OCI-LY7 (cell line): ENCODE data around the gene MAT2B. TPM values are rescaled to one million over a fixed set of nuclear protein-coding genes. Genes with fewer than 3 reads are reported as not detected.

Experiments used
- BruUV-seq: library from RNA; stranded (reverse); fragments of 400-500 nt; replicated peaks from 2 replicates; lab custom pipeline; 2021; lab: Mats Ljungman, UMichigan
- CTCF ChIA-PET: fragments of 300-600 bp; sonication (Branson Sonifier 250); formaldehyde crosslinking; loops from one replicate; lab custom pipeline; 2022; ENCODE audit warnings: antibody characterized with exemption; ENCODE audit not compliant: unreplicated experiment; lab: Charles Lee
- POLR2A ChIA-PET: fragments of 300-600 bp; sonication (Branson Sonifier 250); formaldehyde crosslinking; loops from one replicate; lab custom pipeline; 2022; ENCODE audit warnings: antibody characterized with exemption; lab: Charles Lee
- DNase-seq: peaks from one replicate; pipeline ENCODE4 v3.0.0-alpha.2; 2015; ENCODE audit warnings: low spot score
- H2AFZ ChIP-seq: fragments of 200-600 bp; sonication (generic), shearing (Covaris generic); 2 replicates; pipeline ENCODE4 v1.6.1; 2014; ENCODE audit warnings: mild to moderate bottlenecking, antibody characterized with exemption, low read length, moderate library complexity
- H3K27ac ChIP-seq: fragments of 200-600 bp; sonication (generic); 2 replicates; pipeline ENCODE4 v1.5.1; 2014; ENCODE audit warnings: mixed run types, low read depth, mild to moderate bottlenecking, moderate library complexity, low read length, inconsistent platforms; ENCODE audit not compliant: poor library complexity, severe bottlenecking
- H3K36me3 ChIP-seq: fragments of 200-600 bp; sonication (generic); 2 replicates; pipeline ENCODE4 v1.6.1; 2014; ENCODE audit warnings: mild to moderate bottlenecking, antibody characterized with exemption, low read length, moderate library complexity, mixed read lengths; ENCODE audit not compliant: insufficient read depth
- H3K4me1 ChIP-seq: fragments of 200-600 bp; sonication (generic); 2 replicates; pipeline ENCODE4 v1.5.1; 2014; ENCODE audit warnings: mild to moderate bottlenecking, low read length; ENCODE audit not compliant: insufficient read depth, poor library complexity, severe bottlenecking
- H3K4me2 ChIP-seq: fragments of 200-600 bp; sonication (generic); 2 replicates; pipeline ENCODE4 v1.6.1; 2014; ENCODE audit warnings: mild to moderate bottlenecking, low read length
- H3K4me3 ChIP-seq: fragments of 200-600 bp; sonication (generic); 2 replicates; pipeline ENCODE4 v1.5.1; 2014; ENCODE audit warnings: mild to moderate bottlenecking, low read depth, low read length; ENCODE audit not compliant: poor library complexity, severe bottlenecking
- H3K79me2 ChIP-seq: fragments of 200-600 bp; sonication (generic); 2 replicates; pipeline ENCODE4 v1.6.1; 2016; ENCODE audit warnings: low read depth, mild to moderate bottlenecking, low read length, moderate library complexity, mixed read lengths; ENCODE audit not compliant: insufficient read depth
- H3K9me2 ChIP-seq: fragments of 200-600 bp; sonication (generic); 2 replicates; pipeline ENCODE4 v1.6.1; 2016; ENCODE audit warnings: mild to moderate bottlenecking, low read length, mixed read lengths; ENCODE audit not compliant: insufficient read depth
- H3K9me3 ChIP-seq: fragments of 200-600 bp; sonication (generic); 2 replicates; pipeline ENCODE4 v1.6.1; 2014; ENCODE audit warnings: mild to moderate bottlenecking, mixed run types, low read length, mixed read lengths
- H4K20me1 ChIP-seq: fragments of 200-600 bp; sonication (generic); 2 replicates; pipeline ENCODE4 v1.6.1; 2014; ENCODE audit warnings: mild to moderate bottlenecking, antibody characterized with exemption, low read length, moderate library complexity, mixed read lengths; ENCODE audit not compliant: insufficient read depth
- EZH2phosphoT487 ChIP-seq: fragments of 200-600 bp; sonication (generic); IDR thresholded peaks from 2 replicates; pipeline ENCODE4 v1.6.1; 2018; ENCODE audit warnings: low read depth, borderline replicate concordance, mild to moderate bottlenecking, mixed run types, antibody characterized with exemption, low read length, moderate library complexity, mixed read lengths
- intact Hi-C: fragments of 100-400 bp; cut with micrococcal nuclease; formaldehyde crosslinking; loops from one replicate; pipeline ENCODE4 v1.10.0; 2022; ENCODE audit not compliant: unreplicated experiment
- total RNA-seq, 2 experiments: library from RNA; depleted of rRNA in 1 of 2; stranded (reverse); fragments of >200 nt in 1 of 2; shearing (Covaris generic) in 1 of 2; gene quantifications; 2 replicates each; pipeline ENCODE4 v1.2.3, GENCODE V29; 2014 to 2022
- TF ChIP-seq, protein P1 (sequence below): fragments of 200-600 bp; sonication (generic); conservative IDR thresholded peaks from 2 replicates; pipeline ENCODE4 v1.5.1; 2014; ENCODE audit warnings: mild to moderate bottlenecking, antibody characterized with exemption, low read length, moderate library complexity, mixed read lengths

MAT2B gene
- total RNA-seq, 2 experiments from 2014 or later, result 35.0 to 52.5 TPM

DNA sequence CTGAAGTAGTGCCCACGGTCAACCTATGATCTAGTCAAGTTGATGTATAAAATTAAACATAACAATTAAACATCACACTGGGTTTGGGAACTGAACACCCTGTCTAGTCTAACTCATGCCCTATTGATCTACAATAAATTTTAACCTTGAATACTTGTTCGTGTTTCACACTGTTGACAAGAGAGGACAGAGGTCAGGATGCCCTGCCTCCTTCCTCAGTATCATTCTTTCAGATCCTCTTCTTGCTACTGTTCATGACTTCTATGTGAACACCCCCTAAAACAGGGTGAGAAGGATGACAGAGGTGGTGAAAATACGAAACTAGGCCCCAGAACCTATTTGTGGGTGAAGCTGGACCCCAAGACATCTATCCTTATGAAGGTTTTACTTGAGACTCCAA lies 8.1 kb upstream of the MAT2B start:
- Histone ChIP-seq H3K4me3 (no peak overlapping the region), H3K4me1 (peaks cover 7% of the 10 kb centered on the region), H2AFZ (peak overlapping the region; percentile 28; the same call in 1 of the 2 replicates), H3K27ac (no peak overlapping the region), H4K20me1 (no peaks in the 10 kb centered on the region), H3K9me2 (no peaks in the 10 kb centered on the region), H3K4me2 (no peak overlapping the region), H3K36me3 (peaks cover 21% of the 10 kb centered on the region), H3K9me3 (no peaks in the 10 kb centered on the region), H3K79me2 (no peaks in the 10 kb centered on the region)
- POLR2A ChIA-PET, result interaction anchor here (1.0 to 1.1 kb wide), 4 partner anchors 8 to 39 kb away, joined by 3 to 4 read pairs (median 4); no protein-coding TSS in a partner anchor
- TF ChIP-seq EZH2phosphoT487, result no peak
- TF ChIP-seq, protein P1, sequence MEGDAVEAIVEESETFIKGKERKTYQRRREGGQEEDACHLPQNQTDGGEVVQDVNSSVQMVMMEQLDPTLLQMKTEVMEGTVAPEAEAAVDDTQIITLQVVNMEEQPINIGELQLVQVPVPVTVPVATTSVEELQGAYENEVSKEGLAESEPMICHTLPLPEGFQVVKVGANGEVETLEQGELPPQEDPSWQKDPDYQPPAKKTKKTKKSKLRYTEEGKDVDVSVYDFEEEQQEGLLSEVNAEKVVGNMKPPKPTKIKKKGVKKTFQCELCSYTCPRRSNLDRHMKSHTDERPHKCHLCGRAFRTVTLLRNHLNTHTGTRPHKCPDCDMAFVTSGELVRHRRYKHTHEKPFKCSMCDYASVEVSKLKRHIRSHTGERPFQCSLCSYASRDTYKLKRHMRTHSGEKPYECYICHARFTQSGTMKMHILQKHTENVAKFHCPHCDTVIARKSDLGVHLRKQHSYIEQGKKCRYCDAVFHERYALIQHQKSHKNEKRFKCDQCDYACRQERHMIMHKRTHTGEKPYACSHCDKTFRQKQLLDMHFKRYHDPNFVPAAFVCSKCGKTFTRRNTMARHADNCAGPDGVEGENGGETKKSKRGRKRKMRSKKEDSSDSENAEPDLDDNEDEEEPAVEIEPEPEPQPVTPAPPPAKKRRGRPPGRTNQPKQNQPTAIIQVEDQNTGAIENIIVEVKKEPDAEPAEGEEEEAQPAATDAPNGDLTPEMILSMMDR, result no peak
- CTCF ChIA-PET, result no interaction called here
- intact Hi-C loops, result no loop called here
- BruUV-seq, result no TSS peak
- DNase-seq, result no peak

DNA sequence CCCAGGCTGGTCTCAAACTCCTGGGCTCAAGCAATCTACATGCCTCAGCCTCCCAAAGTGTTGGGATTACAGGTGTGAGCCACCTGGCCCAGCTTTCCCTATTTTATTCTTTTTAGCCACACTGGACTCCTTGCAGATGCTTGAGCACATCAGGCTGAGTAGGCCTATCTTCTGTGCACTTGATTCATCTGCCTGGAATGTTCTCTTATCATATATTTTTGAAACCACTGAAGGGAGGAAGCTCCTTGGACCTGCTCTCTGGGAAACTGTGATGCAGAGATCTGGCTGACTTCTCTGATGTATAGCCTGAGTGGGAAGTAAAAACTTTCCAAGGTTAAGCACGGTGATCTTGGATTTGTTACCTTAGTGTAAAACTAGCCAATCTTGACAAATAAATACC lies 6.5 kb upstream of the MAT2B start:
- TF ChIP-seq, protein P1, result no peak
- no peak for TF ChIP-seq EZH2phosphoT487
- intact Hi-C loops, result no loop called here
- no peak for DNase-seq

DNA sequence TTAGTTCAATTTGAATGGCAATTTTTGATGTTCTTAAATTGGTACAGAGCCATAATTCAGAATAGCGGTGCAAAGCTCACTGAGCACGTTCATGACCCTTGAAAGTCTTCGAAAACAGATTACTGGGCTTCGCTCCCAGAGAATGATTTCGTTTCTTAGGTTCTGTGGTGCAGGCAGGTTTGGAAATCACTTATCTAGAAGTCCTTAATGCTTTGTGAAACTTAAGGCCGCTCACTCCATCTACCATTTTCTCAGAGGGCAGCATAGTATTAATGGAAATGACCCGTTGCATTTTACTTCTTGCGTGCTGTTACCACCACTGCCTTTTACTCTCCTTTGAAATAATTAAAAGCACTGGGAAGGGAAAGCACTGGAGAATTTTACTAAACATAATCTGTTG lies 2.9 kb upstream of the MAT2B start:
- H3K4me2 ChIP-seq, result peak overlapping the region; percentile 89

More for the DNA sequence above, 6.5 kb upstream of the MAT2B start:
- CTCF ChIA-PET, result no interaction called here
- no peaks in the 10 kb centered on the region for H4K20me1 ChIP-seq
- peaks cover 16% of the 10 kb centered on the region for H3K4me1 ChIP-seq
- POLR2A ChIA-PET, result interaction anchor here (0.7 to 2.0 kb wide), 7 partner anchors 9 to 1354 kb away, joined by 3 to 6 read pairs (median 4); no protein-coding TSS in a partner anchor
- no TSS peak for BruUV-seq
- H3K9me3 ChIP-seq, result no peaks in the 10 kb centered on the region
- H2AFZ ChIP-seq, result no peak overlapping the region
- no peaks in the 10 kb centered on the region for H3K9me2 ChIP-seq
- no peak overlapping the region for H3K4me3 ChIP-seq
- peaks cover 5% of the 10 kb centered on the region; the same call in 1 of the 2 replicates for H3K36me3 ChIP-seq
- H3K79me2 ChIP-seq, result peaks cover 8% of the 10 kb centered on the region; the same call in 1 of the 2 replicates
- no peak overlapping the region for H3K27ac ChIP-seq
- H3K4me2 ChIP-seq, result no peak overlapping the region

More for the DNA sequence above, 2.9 kb upstream of the MAT2B start:
- Histone ChIP-seq H2AFZ (peak overlapping the region; percentile 99), H4K20me1 (peaks cover 13% of the 10 kb centered on the region), H3K9me2 (no peaks in the 10 kb centered on the region), H3K79me2 (peaks cover 38% of the 10 kb centered on the region), H3K4me1 (peaks cover 21% of the 10 kb centered on the region), H3K4me3 (peak overlapping the region; percentile 78), H3K27ac (peak overlapping the region; percentile 75), H3K9me3 (no peaks in the 10 kb centered on the region), H3K36me3 (no peaks in the 10 kb centered on the region)
- intact Hi-C loops, result no loop called here
- TF ChIP-seq EZH2phosphoT487, result no peak
- TF ChIP-seq, protein P1, result no peak
- no peak for DNase-seq
- ChIA-PET CTCF (no interaction called here), POLR2A (interaction anchor here (1.0 to 5.1 kb wide), 6 partner anchors 10 to 64 kb away, joined by 3 to 72 read pairs (median 6); partner anchors contain the start of genes HMMR and NUDCD2)
- no TSS peak for BruUV-seq
